Body of pancreas (tissue), 4 donors: Measurements from ENCODE around the gene OR4F6.

ENCODE experiments used
- POLR2A ChIP-seq, 3 donors: fragments of 450-650 bp; IDR thresholded peaks; one replicate each; pipeline ENCODE4 v1.6.1; 2016; ENCODE audit warnings: antibody characterized with exemption in 3 of 3, mild to moderate bottlenecking in 2 of 3
- TF ChIP-seq, protein P1 (sequence below), 7 experiments: fragments of 450-650 bp in 4 of 7; fragments of 200-600 bp in 3 of 7; sonication (generic) in 3 of 7; IDR thresholded peaks; one replicate each; pipeline ENCODE4 v1.5.1; 2016 to 2019; ENCODE audit warnings: antibody characterized with exemption in 7 of 7

DNA sequence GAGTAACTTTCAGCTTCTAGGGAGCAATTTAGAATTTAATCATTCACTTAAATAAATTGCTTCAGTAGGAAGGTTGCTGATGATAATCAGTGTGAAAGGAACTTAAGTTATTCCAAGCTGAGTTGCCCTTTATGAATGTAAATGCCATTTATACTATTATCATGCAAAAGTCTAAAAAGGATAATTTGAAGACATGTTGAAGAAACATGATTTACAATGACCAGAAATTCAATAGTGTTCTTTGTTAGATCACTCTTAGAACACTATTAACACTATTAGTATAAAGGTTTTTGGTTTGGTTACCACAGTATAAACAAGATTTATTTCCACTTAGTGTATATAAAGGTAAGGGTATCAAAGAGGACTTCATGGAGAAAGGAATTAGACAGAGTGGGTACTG, 1.6 kb downstream of the OR4F6 start:
- TF ChIP-seq, protein P1, sequence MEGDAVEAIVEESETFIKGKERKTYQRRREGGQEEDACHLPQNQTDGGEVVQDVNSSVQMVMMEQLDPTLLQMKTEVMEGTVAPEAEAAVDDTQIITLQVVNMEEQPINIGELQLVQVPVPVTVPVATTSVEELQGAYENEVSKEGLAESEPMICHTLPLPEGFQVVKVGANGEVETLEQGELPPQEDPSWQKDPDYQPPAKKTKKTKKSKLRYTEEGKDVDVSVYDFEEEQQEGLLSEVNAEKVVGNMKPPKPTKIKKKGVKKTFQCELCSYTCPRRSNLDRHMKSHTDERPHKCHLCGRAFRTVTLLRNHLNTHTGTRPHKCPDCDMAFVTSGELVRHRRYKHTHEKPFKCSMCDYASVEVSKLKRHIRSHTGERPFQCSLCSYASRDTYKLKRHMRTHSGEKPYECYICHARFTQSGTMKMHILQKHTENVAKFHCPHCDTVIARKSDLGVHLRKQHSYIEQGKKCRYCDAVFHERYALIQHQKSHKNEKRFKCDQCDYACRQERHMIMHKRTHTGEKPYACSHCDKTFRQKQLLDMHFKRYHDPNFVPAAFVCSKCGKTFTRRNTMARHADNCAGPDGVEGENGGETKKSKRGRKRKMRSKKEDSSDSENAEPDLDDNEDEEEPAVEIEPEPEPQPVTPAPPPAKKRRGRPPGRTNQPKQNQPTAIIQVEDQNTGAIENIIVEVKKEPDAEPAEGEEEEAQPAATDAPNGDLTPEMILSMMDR (IDR thresholded peaks at IDR 0.05) = no peak
- no peak for TF ChIP-seq POLR2A (IDR thresholded peaks at IDR 0.05)
